ENCODE data around the gene SMIM14. TPM values are rescaled to one million over a fixed set of nuclear protein-coding genes. Genes with fewer than 3 reads are reported as not detected.

Gene SMIM14
- total and polyA plus RNA-seq, 9 of the 15 experiments (the other 6 are each of a cell fraction or from before 2014, with no cell fraction given), result 0.98 to 3.7 (median 2.2) TPM

GRCh38 chr4:39514888-39515401, 123.7 kb downstream of the SMIM14 start (continued):
- TF ChIP-seq ZNF140 (CRISPR knock-in tag; IDR thresholded peaks at IDR 0.05) (no peak), CHD1 (IDR thresholded peaks at IDR 0.05; ENCODE audit: low read length) (no peak), MTA3 (IDR thresholded peaks at IDR 0.05; ENCODE audit: borderline replicate concordance) (0 out of 2 replicates have a peak, but pooled peaks have one; percentile 45), RNF219 (CRISPR knock-in tag; IDR thresholded peaks at IDR 0.05) (no peak), SMARCC2 (IDR thresholded peaks at IDR 0.05; ENCODE audit: low read depth) (0 out of 2 replicates have a peak, but pooled peaks have one; percentile 29), ZNF316 (IDR thresholded peaks at IDR 0.05) (peak; percentile 96), KDM1A (IDR thresholded peaks at IDR 0.05) (peak; percentile 82 to 85; a peak in 3 of 4 replicates), FOXK2 (conservative IDR thresholded peaks at IDR 0.05 in 1 of 2, IDR thresholded peaks at IDR 0.05 in 1 of 2; ENCODE audit: low read depth in 2 of 2) (peak; percentile 15 to 25; a peak in 1 of 4 replicates), ZNF57 (CRISPR knock-in tag; IDR thresholded peaks at IDR 0.05) (no peak), E4F1 (CRISPR knock-in tag; IDR thresholded peaks at IDR 0.05; ENCODE audit: borderline replicate concordance) (no peak), CEBPG (CRISPR knock-in tag; IDR thresholded peaks at IDR 0.05) (peak; percentile 68; the same call in 1 of the 2 replicates), CEBPG (tag; conservative IDR thresholded peaks at IDR 0.05 in 1 of 2, IDR thresholded peaks at IDR 0.05 in 1 of 2) (peak; percentile 86), JUND (IDR thresholded peaks at IDR 0.05; ENCODE audit: borderline replicate concordance, low read depth, low read length) (0 out of 2 replicates have a peak, but pooled peaks have one; percentile 10), JUND (tag; IDR thresholded peaks at IDR 0.05; ENCODE audit: borderline replicate concordance, low read depth, low read length) (no peak; the same call in 2 of the 3 replicates), ZNF3 (CRISPR knock-in tag; IDR thresholded peaks at IDR 0.05) (no peak), HOXB6 (CRISPR knock-in tag; IDR thresholded peaks at IDR 0.05; ENCODE audit: borderline replicate concordance) (no peak), RCOR1 (IDR thresholded peaks at IDR 0.05; ENCODE audit: borderline replicate concordance in 1 of 2, low read depth in 2 of 2, low read length in 2 of 2) (peak in 1 of 2 experiments; percentile 60; a peak in 2 of 4 replicates), ZNF282 (CRISPR knock-in tag; IDR thresholded peaks at IDR 0.05) (no peak), NR0B1 (IDR thresholded peaks at IDR 0.05; ENCODE audit: partially characterized antibody) (no peak), SUPT5H (IDR thresholded peaks at IDR 0.05) (no peak), TAF1 (IDR thresholded peaks at IDR 0.05; ENCODE audit: control insufficient read depth, extremely low read depth, insufficient read depth, low read length, severe bottlenecking) (no peak), CBFA2T2 (conservative IDR thresholded peaks at IDR 0.05) (no peak)

Measured in K562 (cell line).